ENCODE measurements around the gene ATOSA. TPM values are rescaled to one million over a fixed set of nuclear protein-coding genes. Genes with fewer than 3 reads are reported as not detected.

The ATOSA gene
- polyA plus RNA-seq, 1 donor (not counting 4 experiments of a cell fraction or from before 2014, with no cell fraction given): 19.9 TPM

DNA sequence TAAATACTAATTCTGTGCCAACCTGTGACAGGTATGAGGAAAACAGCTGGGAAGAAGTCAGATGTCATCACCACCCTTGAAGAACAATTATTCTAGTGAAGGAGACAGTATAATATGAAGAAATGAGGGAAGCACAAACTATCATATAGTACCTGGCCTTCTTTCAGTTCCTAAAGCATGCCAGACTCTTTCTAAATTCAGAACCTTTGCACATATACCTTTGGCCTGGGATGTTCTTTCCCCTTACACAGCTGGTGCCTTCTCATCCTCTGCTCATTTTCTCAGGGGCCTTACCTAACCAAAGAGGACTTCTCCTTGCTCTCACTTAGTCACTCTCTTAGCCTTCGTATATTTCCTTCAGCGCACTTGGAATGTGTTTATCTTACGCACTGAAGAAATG lies 19.0 kb downstream of the ATOSA start:
- Histone ChIP-seq H3K9me3 (ENCODE audit: control insufficient read depth, low read depth, low read length) (no peaks in the 10 kb centered on the region), H3K4me2 (ENCODE audit: control insufficient read depth, extremely low read depth, insufficient read depth, low read depth, low read length) (no peak overlapping the region), H3K27me3 (ENCODE audit: control insufficient read depth, extremely low read depth, insufficient read depth, low read length) (no peaks in the 10 kb centered on the region), H3K9me1 (ENCODE audit: control insufficient read depth, extremely low read depth, insufficient read depth, low read length) (no peaks in the 10 kb centered on the region), H3K4me3 (ENCODE audit: control insufficient read depth in 2 of 3, extremely low read depth in 1 of 3, insufficient read depth in 2 of 3, low read depth in 1 of 3, low read length in 3 of 3) (no peak overlapping the region), H3K27ac (ENCODE audit: control insufficient read depth, insufficient read depth, low read length) (no peak overlapping the region), H3K79me2 (ENCODE audit: control insufficient read depth, insufficient read depth, low read length) (no peaks in the 10 kb centered on the region), H3K9ac (ENCODE audit: control insufficient read depth, extremely low read depth, insufficient read depth, low read length) (no peak overlapping the region), H2AFZ (ENCODE audit: control insufficient read depth, low read length) (no peak overlapping the region), H3K4me1 (ENCODE audit: control insufficient read depth, extremely low read depth, insufficient read depth, low read length) (peaks cover 11% of the 10 kb centered on the region), H4K20me1 (ENCODE audit: control insufficient read depth, extremely low read depth, insufficient read depth, low read length) (no peaks in the 10 kb centered on the region), H3K36me3 (ENCODE audit: control insufficient read depth in 2 of 2, extremely low read depth in 1 of 2, insufficient read depth in 2 of 2, low read length in 2 of 2) (peaks cover 0 to 3% of the 10 kb centered on the region in 2 experiments)
- dilution Hi-C loops (cut with MboI; ENCODE audit: extremely low pct_ligation_motif_present, low sequenced_read_pairs): no loop called here
- DNase-seq (ENCODE audit: low read depth, low spot score) (no peak), FAIRE-seq (no peak)
- TF ChIP-seq EZH2 (IDR thresholded peaks at IDR 0.05; ENCODE audit: low read length) (no peak), CTCF (optimal IDR thresholded peaks at IDR 0.05 in 1 of 3, IDR thresholded peaks at IDR 0.05 in 1 of 3, conservative IDR thresholded peaks at IDR 0.05 in 1 of 3; ENCODE audit: extremely low read depth in 1 of 3, insufficient read depth in 2 of 3, low read length in 3 of 3) (no peak)

DNA sequence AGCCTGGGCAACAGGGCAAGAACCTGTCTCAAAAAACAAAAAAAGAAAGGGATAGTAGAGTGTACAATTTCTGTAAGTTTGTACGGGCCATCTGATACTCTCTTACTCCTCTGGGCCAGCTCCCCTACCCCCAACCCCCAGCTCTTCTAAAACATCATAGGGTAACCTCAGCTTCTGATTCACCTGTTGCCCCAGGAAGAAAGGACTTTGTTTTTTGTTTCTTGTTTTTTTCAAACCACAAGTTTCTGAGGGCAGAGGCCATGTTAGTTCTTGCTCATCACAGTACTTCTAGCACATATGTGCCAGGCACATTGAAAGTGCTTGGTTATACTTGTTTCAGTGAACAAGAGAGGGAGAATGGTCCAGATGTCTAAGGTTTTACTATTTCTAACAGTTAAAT lies 20.2 kb downstream of the ATOSA start:
- H3K4me1 ChIP-seq (ENCODE audit: control insufficient read depth, extremely low read depth, insufficient read depth, low read length): peaks cover 16% of the 10 kb centered on the region
- TF ChIP-seq EZH2 (IDR thresholded peaks at IDR 0.05; ENCODE audit: low read length) (no peak), CTCF (optimal IDR thresholded peaks at IDR 0.05 in 1 of 3, IDR thresholded peaks at IDR 0.05 in 1 of 3, conservative IDR thresholded peaks at IDR 0.05 in 1 of 3; ENCODE audit: extremely low read depth in 1 of 3, insufficient read depth in 2 of 3, low read length in 3 of 3) (no peak)
- H3K9ac ChIP-seq (ENCODE audit: control insufficient read depth, extremely low read depth, insufficient read depth, low read length): no peak overlapping the region
- no peak overlapping the region for H2AFZ ChIP-seq (ENCODE audit: control insufficient read depth, low read length)
- no peaks in the 10 kb centered on the region for H4K20me1 ChIP-seq (ENCODE audit: control insufficient read depth, extremely low read depth, insufficient read depth, low read length)
- H3K9me3 ChIP-seq (ENCODE audit: control insufficient read depth, low read depth, low read length): no peaks in the 10 kb centered on the region
- no peak for FAIRE-seq
- H3K4me2 ChIP-seq (ENCODE audit: control insufficient read depth, extremely low read depth, insufficient read depth, low read depth, low read length): no peak overlapping the region
- no peak for DNase-seq (ENCODE audit: low read depth, low spot score)
- peaks cover 0 to 3% of the 10 kb centered on the region in 2 experiments for H3K36me3 ChIP-seq (ENCODE audit: control insufficient read depth in 2 of 2, extremely low read depth in 1 of 2, insufficient read depth in 2 of 2, low read length in 2 of 2)
- no peak overlapping the region for H3K4me3 ChIP-seq (ENCODE audit: control insufficient read depth in 2 of 3, extremely low read depth in 1 of 3, insufficient read depth in 2 of 3, low read depth in 1 of 3, low read length in 3 of 3)
- H3K9me1 ChIP-seq (ENCODE audit: control insufficient read depth, extremely low read depth, insufficient read depth, low read length): no peaks in the 10 kb centered on the region
- H3K27ac ChIP-seq (ENCODE audit: control insufficient read depth, insufficient read depth, low read length): no peak overlapping the region
- dilution Hi-C loops (cut with MboI; ENCODE audit: extremely low pct_ligation_motif_present, low sequenced_read_pairs): no loop called here
- no peaks in the 10 kb centered on the region for H3K27me3 ChIP-seq (ENCODE audit: control insufficient read depth, extremely low read depth, insufficient read depth, low read length)
- H3K79me2 ChIP-seq (ENCODE audit: control insufficient read depth, insufficient read depth, low read length): no peaks in the 10 kb centered on the region
